GM12878 (cell line): ENCODE data around the gene CCDC3. TPM values are rescaled to one million over a fixed set of nuclear protein-coding genes. Genes with fewer than 3 reads are reported as not detected.

ENCODE experiments used
- ATAC-seq: fragments of 200-7000 bp; cut with Tn5 transposase; 3 replicates; pipeline ENCODE4 v1.9.1; 2020; ENCODE audit warnings: mild to moderate bottlenecking, moderate library complexity
- BruUV-seq: library from RNA; stranded (reverse); fragments of 400-500 nt; replicated peaks from 2 replicates; lab custom pipeline; 2021; lab: Mats Ljungman, UMichigan
- CTCF ChIA-PET: fragments of 300-600 bp; sonication (Branson Sonifier 250); formaldehyde crosslinking; extraction: SDS; loops from one replicate; lab custom pipeline; 2021; ENCODE audit warnings: inconsistent platforms; lab: Yijun Ruan, JAX
- POLR2A ChIA-PET: fragments of 350-600 bp; formaldehyde crosslinking; extraction: SDS; loops from one replicate; lab custom pipeline; 2021; ENCODE audit warnings: inconsistent platforms; lab: Charles Lee
- RAD21 ChIA-PET: fragments of 300-600 bp; sonication (Branson Sonifier 250); formaldehyde crosslinking; loops from one replicate; lab custom pipeline; 2023; ENCODE audit warnings: antibody characterized with exemption; ENCODE audit not compliant: unreplicated experiment; lab: Charles Lee
- SMC1A ChIA-PET: fragments of 300-600 bp; sonication (Branson Sonifier 250); formaldehyde crosslinking; loops from one replicate; lab custom pipeline; 2023; ENCODE audit not compliant: unreplicated experiment, uncharacterized antibody; lab: Charles Lee
- DNase-seq: peaks from one replicate; pipeline ENCODE4 v3.0.0-alpha.2; 2011; ENCODE audit warnings: low read depth, low spot score
- FAIRE-seq: peaks from 3 replicates; lab custom pipeline; 2011; peaks lifted over from hg19 to GRCh38; lab: Jason Lieb, UNC
- H2AFZ ChIP-seq: 2 replicates; pipeline ENCODE4 v1.6.0; 2011; ENCODE audit warnings: low read depth, low read length, control low read depth; ENCODE audit not compliant: control insufficient read depth
- H3K27ac ChIP-seq: 2 replicates; pipeline ENCODE4 v1.5.1; 2011; ENCODE audit warnings: control low read depth; ENCODE audit not compliant: control insufficient read depth, insufficient read depth
- H3K27me3 ChIP-seq, 2 experiments: replicated peaks in 1 of 2; 2 replicates each; pipeline versions ENCODE4 v1.6.0 to v1.6.1; 2011; ENCODE audit warnings: low read length in 1 of 2; ENCODE audit not compliant: control insufficient read depth in 2 of 2, insufficient read depth in 2 of 2
- H3K36me3 ChIP-seq, 2 experiments: 2 replicates each; pipeline ENCODE4 v1.5.1; 2011; ENCODE audit warnings: low read length in 1 of 2; ENCODE audit not compliant: control insufficient read depth in 2 of 2, insufficient read depth in 2 of 2
- H3K4me1 ChIP-seq: 2 replicates; pipeline ENCODE4 v1.6.1; 2011; ENCODE audit warnings: mild to moderate bottlenecking, low read length, moderate library complexity, mixed read lengths; ENCODE audit not compliant: control insufficient read depth, insufficient read depth
- H3K4me2 ChIP-seq: 2 replicates; pipeline ENCODE4 v1.6.0; 2011; ENCODE audit warnings: control low read depth; ENCODE audit not compliant: control insufficient read depth, insufficient read depth
- H3K4me3 ChIP-seq: fragments of 200-600 bp; sonication (generic); 2 replicates; pipeline ENCODE4 v1.5.1; 2016
- H3K79me2 ChIP-seq: 2 replicates; pipeline ENCODE4 v1.6.0; 2011; ENCODE audit warnings: low read length; ENCODE audit not compliant: control insufficient read depth, insufficient read depth
- H3K9ac ChIP-seq: 2 replicates; pipeline ENCODE4 v1.8.0; 2011; ENCODE audit warnings: low read length, control low read depth, mixed read lengths; ENCODE audit not compliant: control insufficient read depth, insufficient read depth
- H3K9me3 ChIP-seq: replicated peaks from 3 replicates; pipeline ENCODE4 v1.5.1; 2011; ENCODE audit warnings: mild to moderate bottlenecking, low read length; ENCODE audit not compliant: control insufficient read depth, insufficient read depth
- H4K20me1 ChIP-seq: 2 replicates; pipeline ENCODE4 v1.6.0; 2011; ENCODE audit not compliant: control insufficient read depth, insufficient read depth
- EP300 ChIP-seq, 2 experiments: fragments of 150-350 bp in 1 of 2; IDR thresholded peaks; 2 replicates each; pipeline ENCODE4 v1.6.1; 2011 to 2012; ENCODE audit warnings: low read depth in 2 of 2, low read length in 2 of 2, borderline replicate concordance in 1 of 2, improper control_type of control experiment in 1 of 2, inconsistent platforms in 1 of 2; ENCODE audit not compliant: control insufficient read depth in 1 of 2
- FOXM1 ChIP-seq: IDR thresholded peaks from 2 replicates; pipeline ENCODE4 v1.6.1; 2012; ENCODE audit warnings: low read depth, mild to moderate bottlenecking, inconsistent platforms, low read length, moderate library complexity
- HCFC1 ChIP-seq: fragments of 150-350 bp; IDR thresholded peaks from 2 replicates; pipeline ENCODE4 v1.6.1; 2014; ENCODE audit warnings: low read length
- HDGF ChIP-seq: fragments of 450-650 bp; IDR thresholded peaks from 2 replicates; pipeline ENCODE4 v1.6.1; 2016; ENCODE audit warnings: antibody characterized with exemption
- NFYB ChIP-seq: IDR thresholded peaks from 2 replicates; pipeline ENCODE4 v1.6.1; 2011; ENCODE audit warnings: low read depth, mild to moderate bottlenecking, low read length, improper control_type of control experiment, moderate library complexity; ENCODE audit not compliant: insufficient read depth
- NR2C1 ChIP-seq: fragments of 450-650 bp; IDR thresholded peaks from 2 replicates; pipeline ENCODE4 v1.6.1; 2017; ENCODE audit warnings: antibody characterized with exemption, mild to moderate bottlenecking, moderate library complexity
- NR2F1 ChIP-seq: fragments of 450-650 bp; conservative IDR thresholded peaks from 2 replicates; pipeline ENCODE4 v1.6.1; 2017; ENCODE audit warnings: mild to moderate bottlenecking
- RAD21 ChIP-seq: IDR thresholded peaks from 2 replicates; pipeline ENCODE4 v1.6.1; 2011; ENCODE audit warnings: mild to moderate bottlenecking, low read depth, low read length, moderate library complexity; ENCODE audit not compliant: insufficient read depth
- RFX5 ChIP-seq: IDR thresholded peaks from 2 replicates; pipeline ENCODE4 v1.6.1; 2011; ENCODE audit warnings: low read depth, low read length, improper control_type of control experiment
- SPI1 ChIP-seq: IDR thresholded peaks from 2 replicates; pipeline ENCODE4 v1.6.1; 2011; ENCODE audit warnings: low read depth, mild to moderate bottlenecking, low read length, moderate library complexity, borderline replicate concordance; ENCODE audit not compliant: insufficient read depth
- SREBF2 ChIP-seq: IDR thresholded peaks from 2 replicates; pipeline ENCODE4 v1.6.1; 2012; ENCODE audit warnings: mild to moderate bottlenecking, low read length
- TCF7 ChIP-seq: IDR thresholded peaks from 2 replicates; pipeline ENCODE4 v1.6.1; 2014; ENCODE audit warnings: antibody characterized with exemption, borderline replicate concordance
- YY1 ChIP-seq: IDR thresholded peaks from 2 replicates; pipeline ENCODE4 v1.6.1; 2011; ENCODE audit warnings: low read depth, mild to moderate bottlenecking, low read length
- ZNF217 ChIP-seq: fragments of 450-650 bp; IDR thresholded peaks from 2 replicates; pipeline ENCODE4 v1.6.1; 2017; ENCODE audit warnings: antibody characterized with exemption, mild to moderate bottlenecking
- WGBS: methylation state at CpG from one replicate; pipeline ENCODE4 v1.1.6; 2016; ENCODE audit warnings: low lambda C conversion rate; ENCODE audit not compliant: insufficient replicate concordance, insufficient coverage; ENCODE audit errors: missing lambda C conversion rate; 5-methylcytosine and 5-hydroxymethylcytosine counted together
- in situ Hi-C: fragments of 300-500 bp; cut with MboI; formaldehyde crosslinking; loops from 9 replicates; pipeline ENCODE4 v1.14.3; 2018; ENCODE audit warnings: mixed read lengths
- intact Hi-C: fragments of 100-400 bp; cut with micrococcal nuclease; formaldehyde crosslinking; loops from one replicate; pipeline ENCODE4 v1.14.2; 2022; ENCODE audit not compliant: unreplicated experiment
- polyA plus RNA-seq, 11 experiments: library from polyadenylated mRNA; depleted of rRNA in 4 of 11; unstranded in 6 of 11; stranded (reverse) in 5 of 11; fragments of >200 nt; fragmentation: Nextera tagmentation in 4 of 11; fragmentation: Illumina TruSeq in 1 of 11; extraction: Ambion mirVana in 4 of 11; extraction: Trizol in 1 of 11; gene quantifications; 1 replicate in 1 of 11; 2 replicates in 10 of 11; pipeline versions ENCODE4 v1.2.1 to v1.2.3, GENCODE V29; 2011 to 2016; ENCODE audit warnings: inconsistent platforms in 2 of 11, missing spikeins in 2 of 11, low read depth in 1 of 11
- total RNA-seq, 4 experiments: library from RNA; depleted of rRNA in 3 of 4; stranded (reverse); fragments of >200 nt in 3 of 4; fragmentation: Illumina TruSeq in 1 of 4; extraction: Trizol in 1 of 4; gene quantifications; 2 replicates each; pipeline versions ENCODE4 v1.2.1 to v1.2.3, GENCODE V29; 2013 to 2021
- TF ChIP-seq, protein P1 (sequence below): fragments of 450-650 bp; IDR thresholded peaks from 2 replicates; pipeline ENCODE4 v1.6.1; 2018; ENCODE audit warnings: borderline replicate concordance, mild to moderate bottlenecking; ENCODE audit not compliant: partially characterized antibody

Gene CCDC3
- total and polyA plus RNA-seq, 10 of the 15 experiments (the other 5 are each of a cell fraction or from before 2014, with no cell fraction given): 0.08 TPM; not detected in 9

DNA sequence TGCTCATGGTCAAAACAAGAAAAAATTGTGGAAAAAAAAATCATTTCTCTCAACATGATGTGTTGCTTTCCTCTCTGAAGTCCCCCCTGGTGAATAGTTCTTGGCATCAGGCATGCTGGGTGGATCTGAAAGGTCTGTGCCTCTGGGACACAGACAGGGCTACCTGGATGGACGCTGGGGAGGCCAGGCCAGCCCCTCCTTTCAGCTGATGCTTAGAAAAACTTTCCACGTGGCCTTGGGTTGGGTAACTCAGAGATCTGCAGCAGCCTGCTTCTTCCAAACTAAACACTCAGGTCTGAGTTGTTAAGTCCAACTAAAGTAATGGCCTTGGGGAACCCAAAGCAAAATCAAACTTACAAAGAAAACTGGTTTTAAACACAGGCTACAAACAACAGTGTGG lies 113.0 kb downstream of the CCDC3 start:
- no peak overlapping the region for H3K9ac ChIP-seq
- FAIRE-seq: no peak
- no peaks in the 10 kb centered on the region for H4K20me1 ChIP-seq
- H3K9me3 ChIP-seq: no peaks in the 10 kb centered on the region; the same call in 2 of the 3 replicates
- CTCF ChIA-PET: no interaction called here
- TF ChIP-seq ZNF217 (no peak), TCF7 (no peak)
- TF ChIP-seq, all 136 proteins: peak for 0
- intact Hi-C loops: no loop called here
- Histone ChIP-seq H3K79me2 (no peaks in the 10 kb centered on the region), H3K27ac (no peak overlapping the region), H2AFZ (no peak overlapping the region), H3K27me3 (no peaks in the 10 kb centered on the region; a peak in 1 of 4 replicates), H3K4me1 (no peaks in the 10 kb centered on the region), H3K4me2 (no peak overlapping the region), H3K36me3 (no peaks in the 10 kb centered on the region), H3K4me3 (no peak overlapping the region)
- DNase-seq: no peak
- RAD21 ChIA-PET: no interaction called here
- BruUV-seq: no TSS peak
- ATAC-seq: no peak
- WGBS: 0% methylated on average over 2 of the region's 2 CpGs
- POLR2A ChIA-PET: no interaction called here
- in situ Hi-C loops: no loop called here
- SMC1A ChIA-PET: no interaction called here

GRCh38 chr10:12887780-12888179 lies 113.7 kb downstream of the CCDC3 start:
- H3K9ac ChIP-seq: no peak overlapping the region
- POLR2A ChIA-PET: no interaction called here
- intact Hi-C loops: no loop called here
- RAD21 ChIA-PET: no interaction called here
- CTCF ChIA-PET: no interaction called here
- SMC1A ChIA-PET: no interaction called here
- no peak overlapping the region for H3K4me2 ChIP-seq
- no peak for ATAC-seq
- H3K9me3 ChIP-seq: no peaks in the 10 kb centered on the region; the same call in 2 of the 3 replicates
- H2AFZ ChIP-seq: no peak overlapping the region
- H3K79me2 ChIP-seq: no peaks in the 10 kb centered on the region
- H3K4me3 ChIP-seq: no peak overlapping the region
- H3K4me1 ChIP-seq: no peaks in the 10 kb centered on the region
- no TSS peak for BruUV-seq
- H3K27ac ChIP-seq: no peak overlapping the region
- no peaks in the 10 kb centered on the region for H4K20me1 ChIP-seq
- H3K36me3 ChIP-seq: no peaks in the 10 kb centered on the region
- no peak for FAIRE-seq
- DNase-seq: no peak
- in situ Hi-C loops: no loop called here
- H3K27me3 ChIP-seq: no peaks in the 10 kb centered on the region; a peak in 1 of 4 replicates
- 45% methylated on average over 3 of the region's 3 CpGs for WGBS
- no peak for TF ChIP-seq NR2F1
- no peak for TF ChIP-seq FOXM1
- TF ChIP-seq SREBF2: no peak
- TF ChIP-seq HDGF: no peak
- TF ChIP-seq NR2C1: no peak
- TF ChIP-seq HCFC1: no peak
- TF ChIP-seq, protein P1, sequence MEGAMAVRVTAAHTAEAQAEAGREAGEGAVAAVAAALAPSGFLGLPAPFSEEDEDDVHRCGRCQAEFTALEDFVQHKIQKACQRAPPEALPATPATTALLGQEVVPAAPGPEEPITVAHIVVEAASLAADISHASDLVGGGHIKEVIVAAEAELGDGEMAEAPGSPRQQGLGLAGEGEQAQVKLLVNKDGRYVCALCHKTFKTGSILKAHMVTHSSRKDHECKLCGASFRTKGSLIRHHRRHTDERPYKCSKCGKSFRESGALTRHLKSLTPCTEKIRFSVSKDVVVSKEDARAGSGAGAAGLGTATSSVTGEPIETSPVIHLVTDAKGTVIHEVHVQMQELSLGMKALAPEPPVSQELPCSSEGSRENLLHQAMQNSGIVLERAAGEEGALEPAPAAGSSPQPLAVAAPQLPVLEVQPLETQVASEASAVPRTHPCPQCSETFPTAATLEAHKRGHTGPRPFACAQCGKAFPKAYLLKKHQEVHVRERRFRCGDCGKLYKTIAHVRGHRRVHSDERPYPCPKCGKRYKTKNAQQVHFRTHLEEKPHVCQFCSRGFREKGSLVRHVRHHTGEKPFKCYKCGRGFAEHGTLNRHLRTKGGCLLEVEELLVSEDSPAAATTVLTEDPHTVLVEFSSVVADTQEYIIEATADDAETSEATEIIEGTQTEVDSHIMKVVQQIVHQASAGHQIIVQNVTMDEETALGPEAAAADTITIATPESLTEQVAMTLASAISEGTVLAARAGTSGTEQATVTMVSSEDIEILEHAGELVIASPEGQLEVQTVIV: no peak
- TF ChIP-seq SPI1: no peak
- no peak for TF ChIP-seq RFX5
- no peak for TF ChIP-seq YY1
- no peak for TF ChIP-seq NFYB
- TF ChIP-seq EP300 (IDR thresholded peaks at IDR 0.05; ENCODE audit: borderline replicate concordance in 1 of 2, control insufficient read depth in 1 of 2, low read depth in 2 of 2, low read length in 2 of 2): no peak
- no peak for TF ChIP-seq RAD21
